SU-DHL-6 (cell line): ENCODE results near the gene AGAP1.

Experiments used
- H2AFZ ChIP-seq: fragments of 200-600 bp; sonication (generic); 2 replicates; pipeline ENCODE4 v1.6.1; 2014; ENCODE audit warnings: low read depth, mild to moderate bottlenecking, moderate library complexity, mixed read lengths, antibody characterized with exemption, low read length; ENCODE audit not compliant: severe bottlenecking
- H3F3A ChIP-seq: fragments of 200-600 bp; shearing (Covaris generic); 2 replicates; pipeline ENCODE4 v1.6.0; 2016; ENCODE audit warnings: antibody characterized with exemption, mild to moderate bottlenecking; ENCODE audit not compliant: insufficient read depth
- H3K27ac ChIP-seq: fragments of 200-600 bp; sonication (generic); 2 replicates; pipeline ENCODE4 v1.5.1; 2016; ENCODE audit warnings: low read depth, mild to moderate bottlenecking, low read length, moderate library complexity, mixed read lengths
- H3K27me3 ChIP-seq: fragments of 200-600 bp; sonication (generic), shearing (Covaris generic); 2 replicates; pipeline ENCODE4 v1.6.0; 2014; ENCODE audit warnings: mild to moderate bottlenecking, low read length
- H3K36me3 ChIP-seq: fragments of 200-600 bp; sonication (generic); 2 replicates; pipeline ENCODE4 v1.6.1; 2014; ENCODE audit warnings: mild to moderate bottlenecking, low read length, mixed read lengths
- H3K4me2 ChIP-seq: fragments of 300-600, 200-600 bp; shearing (Covaris generic), sonication (generic); 2 replicates; pipeline ENCODE4 v1.6.0; 2014; ENCODE audit warnings: low read length, low read depth, mild to moderate bottlenecking; ENCODE audit not compliant: poor library complexity, severe bottlenecking
- H3K4me3 ChIP-seq: fragments of 200-600 bp; sonication (generic); 2 replicates; pipeline ENCODE4 v1.5.1; 2014; ENCODE audit warnings: antibody characterized with exemption, low read length, mild to moderate bottlenecking, mixed read lengths; ENCODE audit not compliant: insufficient read depth, poor library complexity, severe bottlenecking
- H3K79me2 ChIP-seq: fragments of 200-600 bp; sonication (generic); 2 replicates; pipeline ENCODE4 v1.6.1; 2014; ENCODE audit warnings: mild to moderate bottlenecking, low read length, moderate library complexity; ENCODE audit not compliant: insufficient read depth
- H3K9ac ChIP-seq: fragments of 200-600 bp; sonication (generic); 2 replicates; pipeline ENCODE4 v1.7.0; 2014; ENCODE audit warnings: mild to moderate bottlenecking, low read length
- H3K9me2 ChIP-seq: fragments of 200-600 bp; sonication (generic); replicated peaks from 2 replicates; pipeline ENCODE4 v1.6.1; 2014; ENCODE audit warnings: low read length; ENCODE audit not compliant: insufficient read depth
- H3K9me3 ChIP-seq: fragments of 200-600 bp; sonication (generic); 2 replicates; pipeline ENCODE4 v1.6.1; 2014; ENCODE audit warnings: low read length, mixed read lengths; ENCODE audit not compliant: insufficient read depth
- H4K20me1 ChIP-seq: fragments of 200-600 bp; sonication (generic); 2 replicates; pipeline ENCODE4 v1.6.1; 2014; ENCODE audit warnings: low read depth, mild to moderate bottlenecking, antibody characterized with exemption, low read length, moderate library complexity, mixed read lengths
- EZH2phosphoT487 ChIP-seq: fragments of 200-600 bp; sonication (generic), shearing (Covaris generic); conservative IDR thresholded peaks from 2 replicates; pipeline ENCODE4 v1.6.1; 2018; ENCODE audit warnings: mild to moderate bottlenecking, antibody characterized with exemption, low read length, moderate library complexity, mixed read lengths
- TF ChIP-seq, protein P1 (sequence below): fragments of 200-600 bp; sonication (generic); IDR thresholded peaks from one replicate; pipeline ENCODE4 v1.5.1; 2017; ENCODE audit warnings: antibody characterized with exemption, mild to moderate bottlenecking, low read length, moderate library complexity; ENCODE audit not compliant: insufficient read depth, poor library complexity, severe bottlenecking

The AGAP1 gene

DNA sequence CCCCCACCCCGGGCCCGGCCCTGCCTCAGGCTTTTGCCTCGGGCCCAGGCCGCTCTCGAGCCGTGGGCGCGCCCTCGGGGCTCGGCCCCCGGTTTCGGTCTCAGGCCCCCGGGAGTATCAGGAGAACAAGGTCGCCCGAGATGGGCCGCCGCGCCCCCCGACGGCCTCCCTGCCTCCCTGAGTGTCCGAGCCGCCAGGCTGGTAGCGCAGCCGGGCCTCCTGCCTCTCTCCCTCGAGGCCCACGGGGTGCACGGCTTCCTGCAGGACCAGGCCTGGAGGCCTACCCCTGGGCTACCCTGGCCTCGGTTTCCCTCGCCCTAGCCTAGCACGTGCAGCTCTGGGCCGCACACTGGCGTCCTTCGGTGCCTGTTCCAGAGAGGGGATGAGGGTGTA lies 665.9 kb downstream of the AGAP1 start:
- H2AFZ ChIP-seq: no peak overlapping the region
- no peak overlapping the region for H3K9ac ChIP-seq
- H3K4me2 ChIP-seq: no peak overlapping the region
- no peaks in the 10 kb centered on the region for H4K20me1 ChIP-seq
- H3K9me3 ChIP-seq: no peaks in the 10 kb centered on the region
- no peaks in the 10 kb centered on the region for H3K27me3 ChIP-seq
- H3K4me3 ChIP-seq: no peak overlapping the region
- H3F3A ChIP-seq: no peaks in the 10 kb centered on the region
- H3K9me2 ChIP-seq: no peaks in the 10 kb centered on the region
- H3K27ac ChIP-seq: no peak overlapping the region
- no peaks in the 10 kb centered on the region for H3K36me3 ChIP-seq
- no peaks in the 10 kb centered on the region for H3K79me2 ChIP-seq
- no peak for TF ChIP-seq EZH2phosphoT487
- TF ChIP-seq, protein P1, sequence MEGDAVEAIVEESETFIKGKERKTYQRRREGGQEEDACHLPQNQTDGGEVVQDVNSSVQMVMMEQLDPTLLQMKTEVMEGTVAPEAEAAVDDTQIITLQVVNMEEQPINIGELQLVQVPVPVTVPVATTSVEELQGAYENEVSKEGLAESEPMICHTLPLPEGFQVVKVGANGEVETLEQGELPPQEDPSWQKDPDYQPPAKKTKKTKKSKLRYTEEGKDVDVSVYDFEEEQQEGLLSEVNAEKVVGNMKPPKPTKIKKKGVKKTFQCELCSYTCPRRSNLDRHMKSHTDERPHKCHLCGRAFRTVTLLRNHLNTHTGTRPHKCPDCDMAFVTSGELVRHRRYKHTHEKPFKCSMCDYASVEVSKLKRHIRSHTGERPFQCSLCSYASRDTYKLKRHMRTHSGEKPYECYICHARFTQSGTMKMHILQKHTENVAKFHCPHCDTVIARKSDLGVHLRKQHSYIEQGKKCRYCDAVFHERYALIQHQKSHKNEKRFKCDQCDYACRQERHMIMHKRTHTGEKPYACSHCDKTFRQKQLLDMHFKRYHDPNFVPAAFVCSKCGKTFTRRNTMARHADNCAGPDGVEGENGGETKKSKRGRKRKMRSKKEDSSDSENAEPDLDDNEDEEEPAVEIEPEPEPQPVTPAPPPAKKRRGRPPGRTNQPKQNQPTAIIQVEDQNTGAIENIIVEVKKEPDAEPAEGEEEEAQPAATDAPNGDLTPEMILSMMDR: no peak

DNA sequence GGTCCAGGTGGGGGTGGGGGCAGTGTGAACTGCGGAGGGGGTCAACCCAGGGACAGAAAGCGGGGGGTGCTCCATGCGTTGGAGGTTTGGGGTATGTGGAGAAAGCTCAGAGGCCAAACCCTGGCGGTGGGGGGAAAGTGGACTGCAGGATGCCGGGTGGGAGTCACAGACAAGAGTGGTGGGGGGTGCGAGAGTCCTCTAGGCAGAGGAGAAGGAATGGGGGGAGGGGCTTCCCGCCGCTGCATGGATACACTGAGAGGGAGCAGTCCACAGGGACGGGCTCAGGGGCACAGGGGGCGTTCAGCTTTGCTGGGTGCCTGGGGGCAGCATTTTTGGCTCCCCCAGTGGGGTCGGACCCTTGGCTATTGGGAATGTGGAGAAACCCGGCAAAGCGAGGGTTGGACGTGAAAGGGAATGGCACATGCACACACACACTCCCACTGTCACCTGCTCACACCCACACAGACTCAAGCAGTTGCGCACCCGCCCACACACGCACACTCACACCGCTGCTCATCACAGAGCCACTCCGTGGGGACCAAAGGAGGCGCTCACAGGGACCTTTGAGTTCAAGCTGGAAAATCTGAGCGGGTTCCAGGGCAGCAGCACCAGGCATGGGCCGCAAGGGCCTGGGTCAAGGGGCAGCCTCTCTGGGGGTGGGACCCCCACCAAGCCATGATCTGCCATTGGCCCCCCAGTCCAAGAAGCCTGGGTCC lies 666.7 kb downstream of the AGAP1 start:
- Histone ChIP-seq H3K4me3 (no peak overlapping the region), H4K20me1 (no peaks in the 10 kb centered on the region), H3K4me2 (no peak overlapping the region), H2AFZ (no peak overlapping the region), H3K9me2 (no peaks in the 10 kb centered on the region), H3K9ac (no peak overlapping the region), H3K27me3 (no peaks in the 10 kb centered on the region), H3K79me2 (no peaks in the 10 kb centered on the region), H3K9me3 (no peaks in the 10 kb centered on the region), H3K36me3 (no peaks in the 10 kb centered on the region), H3F3A (no peaks in the 10 kb centered on the region), H3K27ac (no peak overlapping the region)
- no peak for TF ChIP-seq EZH2phosphoT487
- TF ChIP-seq, protein P1: no peak

DNA sequence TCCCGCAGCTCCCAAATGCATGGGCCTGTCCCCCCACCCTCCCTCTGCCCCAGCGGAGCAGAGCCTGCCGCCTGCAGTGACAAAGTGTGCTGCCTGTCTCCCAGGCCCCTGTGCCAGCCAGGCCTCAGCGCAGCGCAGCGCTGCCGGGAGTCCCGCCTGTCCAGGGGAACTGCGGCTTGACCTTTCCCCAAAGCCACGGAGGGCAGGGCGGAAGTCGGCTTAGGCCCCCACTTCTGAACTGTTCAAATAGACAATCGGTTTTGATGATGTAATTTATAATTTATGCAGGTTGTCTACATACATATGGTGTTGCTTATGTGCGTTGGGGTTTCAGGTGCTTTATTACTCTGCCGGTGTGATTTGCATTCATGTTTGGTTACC lies 667.2 kb downstream of the AGAP1 start:
- no peak overlapping the region for H3K9ac ChIP-seq
- no peaks in the 10 kb centered on the region for H4K20me1 ChIP-seq
- no peaks in the 10 kb centered on the region for H3K79me2 ChIP-seq
- no peak overlapping the region for H3K27ac ChIP-seq
- TF ChIP-seq EZH2phosphoT487: no peak
- TF ChIP-seq, protein P1: no peak
- no peaks in the 10 kb centered on the region for H3F3A ChIP-seq
- no peaks in the 10 kb centered on the region for H3K36me3 ChIP-seq
- H2AFZ ChIP-seq: no peak overlapping the region
- no peak overlapping the region for H3K4me3 ChIP-seq
- no peaks in the 10 kb centered on the region for H3K27me3 ChIP-seq
- H3K9me3 ChIP-seq: no peaks in the 10 kb centered on the region
- H3K4me2 ChIP-seq: no peak overlapping the region
- H3K9me2 ChIP-seq: no peaks in the 10 kb centered on the region
